Testis (tissue), 2 donors: ENCODE data around the gene ASXL2.
"Not testable (repeated sequence)": the region's sequence is repeated elsewhere in the genome, so short reads cannot be mapped to it uniquely, and the experiment has no call there.

Experiments
- CTCF ChIP-seq, 3 experiments: fragments of 450-650 bp in 2 of 3; fragments of 200-600 bp in 1 of 3; sonication (generic) in 1 of 3; IDR thresholded peaks; one replicate each; pipeline ENCODE4 v1.5.1; 2016 to 2019; ENCODE audit warnings: antibody characterized with exemption in 3 of 3, mild to moderate bottlenecking in 2 of 3, moderate library complexity in 1 of 3
- POLR2A ChIP-seq: fragments of 450-650 bp; IDR thresholded peaks from one replicate; pipeline ENCODE4 v1.6.1; 2017; ENCODE audit warnings: antibody characterized with exemption, mild to moderate bottlenecking, moderate library complexity

DNA sequence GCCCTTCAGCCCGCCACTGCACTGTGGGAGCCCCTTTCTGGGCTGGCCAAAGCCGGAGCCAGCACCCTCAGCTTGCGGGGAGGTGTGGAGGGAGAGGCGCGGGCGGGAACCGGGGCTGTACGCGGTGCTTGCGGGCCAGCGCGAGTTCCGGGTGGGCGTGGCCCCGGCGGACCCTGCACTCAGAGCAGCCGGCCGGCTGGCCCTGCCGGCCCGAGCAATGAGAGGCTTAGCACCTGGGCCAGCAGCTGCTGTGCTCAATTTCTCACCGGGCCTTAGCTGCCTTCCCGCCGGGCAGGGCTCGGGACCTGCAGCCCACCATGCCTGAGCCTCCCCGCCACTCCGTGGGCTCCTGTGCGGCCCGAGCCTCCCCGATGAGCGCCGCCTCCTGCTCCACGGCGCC, 37.1 kb upstream of the ASXL2 start:
- not testable (repeated sequence) for TF ChIP-seq CTCF (IDR thresholded peaks at IDR 0.05); POLR2A
